ENCODE measurements around the gene RPS3. TPM values are rescaled to one million over a fixed set of nuclear protein-coding genes. Genes with fewer than 3 reads are reported as not detected.

The RPS3 gene
- total and polyA plus RNA-seq, 2 of the 13 experiments (the other 11 are each of a cell fraction or from before 2014, with no cell fraction given), result 2,143 to 3,616 TPM

DNA sequence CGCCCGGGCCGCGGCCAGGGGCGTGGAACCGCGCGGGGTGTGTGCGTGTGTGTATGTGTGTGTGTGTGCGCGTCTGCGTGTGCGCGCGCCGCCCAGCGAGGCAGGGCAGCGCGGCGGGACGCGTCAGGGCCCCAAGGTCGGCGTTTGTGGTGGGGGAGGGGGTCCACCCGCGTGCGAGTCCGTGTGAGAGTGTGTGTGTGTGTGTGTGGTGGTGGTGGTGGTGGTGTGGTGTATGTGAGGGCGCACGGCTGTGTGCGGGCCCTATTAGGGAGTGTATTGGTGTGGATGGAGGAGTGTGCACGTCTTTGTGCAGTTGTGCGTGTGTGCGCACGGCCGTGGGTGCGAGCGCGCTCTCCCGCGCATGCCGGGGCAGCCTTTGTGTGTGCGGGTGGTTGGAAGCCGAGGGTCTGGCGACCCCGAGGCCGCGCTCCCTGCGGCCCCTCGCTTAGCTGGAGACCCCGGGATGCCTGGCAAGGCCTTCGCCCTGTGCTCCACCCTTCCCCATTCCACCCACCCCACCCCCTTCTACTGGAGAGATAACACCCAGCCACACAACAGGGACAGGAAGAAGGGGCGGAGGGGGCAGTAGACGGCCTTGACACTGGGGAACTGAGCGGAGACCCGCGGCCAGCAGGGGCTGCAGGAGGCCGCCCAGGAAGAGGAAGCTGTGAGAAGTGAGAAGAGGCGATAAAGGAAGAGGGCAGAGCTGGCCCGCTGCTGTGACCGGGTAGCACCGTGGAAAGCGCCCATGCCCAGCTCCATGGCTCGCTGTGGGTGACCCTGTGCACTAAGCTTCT lies 47.3 kb upstream of the RPS3 start (continued):
- TF ChIP-seq, protein P1, sequence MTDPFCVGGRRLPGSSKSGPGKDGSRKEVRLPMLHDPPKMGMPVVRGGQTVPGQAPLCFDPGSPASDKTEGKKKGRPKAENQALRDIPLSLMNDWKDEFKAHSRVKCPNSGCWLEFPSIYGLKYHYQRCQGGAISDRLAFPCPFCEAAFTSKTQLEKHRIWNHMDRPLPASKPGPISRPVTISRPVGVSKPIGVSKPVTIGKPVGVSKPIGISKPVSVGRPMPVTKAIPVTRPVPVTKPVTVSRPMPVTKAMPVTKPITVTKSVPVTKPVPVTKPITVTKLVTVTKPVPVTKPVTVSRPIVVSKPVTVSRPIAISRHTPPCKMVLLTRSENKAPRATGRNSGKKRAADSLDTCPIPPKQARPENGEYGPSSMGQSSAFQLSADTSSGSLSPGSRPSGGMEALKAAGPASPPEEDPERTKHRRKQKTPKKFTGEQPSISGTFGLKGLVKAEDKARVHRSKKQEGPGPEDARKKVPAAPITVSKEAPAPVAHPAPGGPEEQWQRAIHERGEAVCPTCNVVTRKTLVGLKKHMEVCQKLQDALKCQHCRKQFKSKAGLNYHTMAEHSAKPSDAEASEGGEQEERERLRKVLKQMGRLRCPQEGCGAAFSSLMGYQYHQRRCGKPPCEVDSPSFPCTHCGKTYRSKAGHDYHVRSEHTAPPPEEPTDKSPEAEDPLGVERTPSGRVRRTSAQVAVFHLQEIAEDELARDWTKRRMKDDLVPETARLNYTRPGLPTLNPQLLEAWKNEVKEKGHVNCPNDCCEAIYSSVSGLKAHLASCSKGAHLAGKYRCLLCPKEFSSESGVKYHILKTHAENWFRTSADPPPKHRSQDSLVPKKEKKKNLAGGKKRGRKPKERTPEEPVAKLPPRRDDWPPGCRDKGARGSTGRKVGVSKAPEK (CRISPR knock-in tag; IDR thresholded peaks at IDR 0.05; ENCODE audit: borderline replicate concordance), result peak; percentile 54; the same call in 1 of the 2 replicates
- TF ChIP-seq GABPB1 (CRISPR knock-in tag; IDR thresholded peaks at IDR 0.05) (peak; percentile 81), ZMAT3 (CRISPR knock-in tag; conservative IDR thresholded peaks at IDR 0.05) (peak; percentile 81), ZNF7 (CRISPR knock-in tag; IDR thresholded peaks at IDR 0.05) (no peak), ATF7 (IDR thresholded peaks at IDR 0.05) (no peak), ATF7 (CRISPR knock-in tag; IDR thresholded peaks at IDR 0.05) (no peak; the same call in 1 of the 2 replicates), BHLHE40 (IDR thresholded peaks at IDR 0.05; ENCODE audit: low read length) (0 out of 2 replicates have a peak, but pooled peaks have one; percentile 22), ARNT2 (CRISPR knock-in tag; IDR thresholded peaks at IDR 0.05; ENCODE audit: low read depth) (no peak; the same call in 1 of the 2 replicates), ZNF615 (CRISPR knock-in tag; IDR thresholded peaks at IDR 0.05; ENCODE audit: borderline replicate concordance) (no peak; the same call in 1 of the 2 replicates), TBL1XR1 (IDR thresholded peaks at IDR 0.05; ENCODE audit: borderline replicate concordance, low read length, partially characterized antibody) (no peak), ZNF577 (CRISPR knock-in tag; IDR thresholded peaks at IDR 0.05; ENCODE audit: borderline replicate concordance, low read depth) (no peak), ARNT (IDR thresholded peaks at IDR 0.05) (no peak), RFXAP (CRISPR knock-in tag; IDR thresholded peaks at IDR 0.05; ENCODE audit: borderline replicate concordance) (no peak; the same call in 1 of the 2 replicates)
- TF ChIP-seq, protein P2, sequence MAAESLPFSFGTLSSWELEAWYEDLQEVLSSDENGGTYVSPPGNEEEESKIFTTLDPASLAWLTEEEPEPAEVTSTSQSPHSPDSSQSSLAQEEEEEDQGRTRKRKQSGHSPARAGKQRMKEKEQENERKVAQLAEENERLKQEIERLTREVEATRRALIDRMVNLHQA (CRISPR knock-in tag; IDR thresholded peaks at IDR 0.05), result no peak
- TF ChIP-seq, protein P3, sequence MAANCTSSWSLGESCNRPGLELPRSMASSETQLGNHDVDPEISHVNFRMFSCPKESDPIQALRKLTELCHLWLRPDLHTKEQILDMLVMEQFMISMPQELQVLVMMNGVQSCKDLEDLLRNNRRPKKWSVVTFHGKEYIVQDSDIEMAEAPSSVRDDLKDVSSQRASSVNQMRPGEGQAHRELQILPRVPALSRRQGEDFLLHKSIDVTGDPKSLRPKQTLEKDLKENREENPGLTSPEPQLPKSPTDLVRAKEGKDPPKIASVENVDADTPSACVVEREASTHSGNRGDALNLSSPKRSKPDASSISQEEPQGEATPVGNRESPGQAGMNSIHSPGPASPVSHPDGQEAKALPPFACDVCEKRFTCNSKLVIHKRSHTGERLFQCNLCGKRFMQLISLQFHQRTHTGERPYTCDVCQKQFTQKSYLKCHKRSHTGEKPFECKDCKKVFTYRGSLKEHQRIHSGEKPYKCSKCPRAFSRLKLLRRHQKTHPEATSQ (CRISPR knock-in tag; IDR thresholded peaks at IDR 0.05; ENCODE audit: borderline replicate concordance), result no peak
- TF ChIP-seq, protein P4, sequence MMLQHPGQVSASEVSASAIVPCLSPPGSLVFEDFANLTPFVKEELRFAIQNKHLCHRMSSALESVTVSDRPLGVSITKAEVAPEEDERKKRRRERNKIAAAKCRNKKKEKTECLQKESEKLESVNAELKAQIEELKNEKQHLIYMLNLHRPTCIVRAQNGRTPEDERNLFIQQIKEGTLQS (CRISPR knock-in tag; IDR thresholded peaks at IDR 0.05), result no peak
- TF ChIP-seq, protein P5, sequence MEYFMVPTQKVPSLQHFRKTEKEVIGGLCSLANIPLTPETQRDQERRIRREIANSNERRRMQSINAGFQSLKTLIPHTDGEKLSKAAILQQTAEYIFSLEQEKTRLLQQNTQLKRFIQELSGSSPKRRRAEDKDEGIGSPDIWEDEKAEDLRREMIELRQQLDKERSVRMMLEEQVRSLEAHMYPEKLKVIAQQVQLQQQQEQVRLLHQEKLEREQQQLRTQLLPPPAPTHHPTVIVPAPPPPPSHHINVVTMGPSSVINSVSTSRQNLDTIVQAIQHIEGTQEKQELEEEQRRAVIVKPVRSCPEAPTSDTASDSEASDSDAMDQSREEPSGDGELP (IDR thresholded peaks at IDR 0.05; ENCODE audit: borderline replicate concordance, low read depth), result peak; percentile 52; the same call in 1 of the 2 replicates
- TF ChIP-seq, protein P6, sequence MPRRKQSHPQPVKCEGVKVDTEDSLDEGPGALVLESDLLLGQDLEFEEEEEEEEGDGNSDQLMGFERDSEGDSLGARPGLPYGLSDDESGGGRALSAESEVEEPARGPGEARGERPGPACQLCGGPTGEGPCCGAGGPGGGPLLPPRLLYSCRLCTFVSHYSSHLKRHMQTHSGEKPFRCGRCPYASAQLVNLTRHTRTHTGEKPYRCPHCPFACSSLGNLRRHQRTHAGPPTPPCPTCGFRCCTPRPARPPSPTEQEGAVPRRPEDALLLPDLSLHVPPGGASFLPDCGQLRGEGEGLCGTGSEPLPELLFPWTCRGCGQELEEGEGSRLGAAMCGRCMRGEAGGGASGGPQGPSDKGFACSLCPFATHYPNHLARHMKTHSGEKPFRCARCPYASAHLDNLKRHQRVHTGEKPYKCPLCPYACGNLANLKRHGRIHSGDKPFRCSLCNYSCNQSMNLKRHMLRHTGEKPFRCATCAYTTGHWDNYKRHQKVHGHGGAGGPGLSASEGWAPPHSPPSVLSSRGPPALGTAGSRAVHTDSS (CRISPR knock-in tag; conservative IDR thresholded peaks at IDR 0.05), result no peak
- TF ChIP-seq, protein P7, sequence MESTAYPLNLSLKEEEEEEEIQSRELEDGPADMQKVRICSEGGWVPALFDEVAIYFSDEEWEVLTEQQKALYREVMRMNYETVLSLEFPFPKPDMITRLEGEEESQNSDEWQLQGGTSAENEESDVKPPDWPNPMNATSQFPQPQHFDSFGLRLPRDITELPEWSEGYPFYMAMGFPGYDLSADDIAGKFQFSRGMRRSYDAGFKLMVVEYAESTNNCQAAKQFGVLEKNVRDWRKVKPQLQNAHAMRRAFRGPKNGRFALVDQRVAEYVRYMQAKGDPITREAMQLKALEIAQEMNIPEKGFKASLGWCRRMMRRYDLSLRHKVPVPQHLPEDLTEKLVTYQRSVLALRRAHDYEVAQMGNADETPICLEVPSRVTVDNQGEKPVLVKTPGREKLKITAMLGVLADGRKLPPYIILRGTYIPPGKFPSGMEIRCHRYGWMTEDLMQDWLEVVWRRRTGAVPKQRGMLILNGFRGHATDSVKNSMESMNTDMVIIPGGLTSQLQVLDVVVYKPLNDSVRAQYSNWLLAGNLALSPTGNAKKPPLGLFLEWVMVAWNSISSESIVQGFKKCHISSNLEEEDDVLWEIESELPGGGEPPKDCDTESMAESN (CRISPR knock-in tag; conservative IDR thresholded peaks at IDR 0.05), result no peak; the same call in 1 of the 2 replicates

Data from HepG2 (cell line).